SK-N-SH (cell line): ENCODE measurements around the gene DCTN3. TPM values are rescaled to one million over a fixed set of nuclear protein-coding genes. Genes with fewer than 3 reads are reported as not detected.

Experiments
- CTCF ChIA-PET: fragments of 300-600, 350-600 bp; formaldehyde crosslinking; extraction: SDS; loops from one replicate; lab custom pipeline; 2021; lab: Yijun Ruan, JAX
- POLR2A ChIA-PET: fragments of 350-600 bp; sonication (Branson Sonifier 250); formaldehyde crosslinking; extraction: SDS; loops from one replicate; lab custom pipeline; 2020; ENCODE audit warnings: antibody characterized with exemption, inconsistent platforms; lab: Yijun Ruan, JAX
- DNase-seq: peaks from one replicate; pipeline ENCODE4 v3.0.0; 2012
- H2AFZ ChIP-seq: fragments of 200-600 bp; sonication (generic); 2 replicates; pipeline ENCODE4 v1.8.1; 2016; ENCODE audit warnings: antibody characterized with exemption, mild to moderate bottlenecking, low read depth
- H3F3A ChIP-seq: fragments of 200-600 bp; sonication (generic); replicated peaks from 2 replicates; pipeline ENCODE3; 2016; ENCODE audit warnings: antibody characterized with exemption, mild to moderate bottlenecking; ENCODE audit not compliant: insufficient read depth
- H3K27ac ChIP-seq, 2 experiments: fragments of 200-500 bp in 1 of 2; fragments of 200-600 bp in 1 of 2; sonication (Bioruptor generic) in 1 of 2; sonication (generic), shearing (Covaris generic) in 1 of 2; 2 replicates each; pipeline versions ENCODE4 v1.5.1 to v1.6.1; 2014 to 2016; ENCODE audit warnings: low read depth in 2 of 2, inconsistent platforms in 1 of 2, low read length in 1 of 2, mild to moderate bottlenecking in 1 of 2, mixed read lengths in 1 of 2
- H3K27me3 ChIP-seq: fragments of 200-600 bp; sonication (generic), shearing (Covaris generic); 2 replicates; pipeline ENCODE4 v1.6.1; 2016; ENCODE audit warnings: mixed run types; ENCODE audit not compliant: insufficient read depth
- H3K36me3 ChIP-seq, 2 experiments: fragments of 200-500 bp in 1 of 2; fragments of 200-600 bp in 1 of 2; sonication (Bioruptor generic) in 1 of 2; sonication (generic) in 1 of 2; replicated peaks in 1 of 2; 2 replicates each; pipeline versions ENCODE3 to v1.5.1; 2014 to 2016; ENCODE audit warnings: low read length in 1 of 2, mild to moderate bottlenecking in 1 of 2; ENCODE audit not compliant: insufficient read depth in 2 of 2, control insufficient read depth in 1 of 2
- H3K4me1 ChIP-seq, 2 experiments: fragments of 200-500 bp in 1 of 2; fragments of 200-600 bp in 1 of 2; sonication (Bioruptor generic) in 1 of 2; sonication (generic), shearing (Covaris generic) in 1 of 2; 2 replicates each; pipeline versions ENCODE4 v1.5.1 to v1.6.1; 2014 to 2016; ENCODE audit warnings: low read depth in 1 of 2, low read length in 1 of 2, mixed run types in 1 of 2; ENCODE audit not compliant: insufficient read depth in 2 of 2, control insufficient read depth in 1 of 2
- H3K4me2 ChIP-seq: fragments of 200-600 bp; sonication (generic), shearing (Covaris generic); 2 replicates; pipeline ENCODE4 v1.6.1; 2017; ENCODE audit warnings: mixed run types
- H3K4me3 ChIP-seq, 2 experiments: fragments of 200-500 bp in 1 of 2; fragments of 200-600 bp in 1 of 2; sonication (Bioruptor generic) in 1 of 2; sonication (generic), shearing (Covaris generic) in 1 of 2; 2 replicates each; pipeline versions ENCODE4 v1.5.1 to v1.8.1; 2014 to 2016; ENCODE audit warnings: low read depth in 2 of 2, inconsistent platforms in 1 of 2, low read length in 1 of 2, mild to moderate bottlenecking in 1 of 2, mixed read lengths in 1 of 2, moderate library complexity in 1 of 2
- H3K79me2 ChIP-seq: fragments of 200-600 bp; sonication (generic); 2 replicates; pipeline ENCODE4 v1.8.1; 2017; ENCODE audit warnings: mild to moderate bottlenecking; ENCODE audit not compliant: insufficient read depth
- H3K9ac ChIP-seq: fragments of 200-600 bp; sonication (generic); 2 replicates; pipeline ENCODE4 v1.6.1; 2017; ENCODE audit warnings: mixed run types
- H3K9me2 ChIP-seq: fragments of 200-600 bp; sonication (generic); 2 replicates; pipeline ENCODE4 v1.6.1; 2017; ENCODE audit warnings: mixed run types
- H3K9me3 ChIP-seq: fragments of 200-600 bp; sonication (generic); 2 replicates; pipeline ENCODE4 v1.6.1; 2017; ENCODE audit warnings: mixed run types, mild to moderate bottlenecking, moderate library complexity
- H4K20me1 ChIP-seq: fragments of 200-600 bp; sonication (generic); 2 replicates; pipeline ENCODE4 v1.6.1; 2017; ENCODE audit warnings: mild to moderate bottlenecking, mixed run types; ENCODE audit not compliant: insufficient read depth
- EZH2phosphoT487 ChIP-seq: fragments of 200-600 bp; sonication (generic); IDR thresholded peaks from 2 replicates; pipeline ENCODE4 v1.6.1; 2017; ENCODE audit warnings: low read depth, mixed run types, mild to moderate bottlenecking, antibody characterized with exemption, moderate library complexity, borderline replicate concordance
- FOSL2 ChIP-seq: IDR thresholded peaks from 2 replicates; pipeline ENCODE4 v1.4.0; 2012; ENCODE audit warnings: low read depth, mild to moderate bottlenecking, moderate library complexity, borderline replicate concordance
- FOXJ3 ChIP-seq: sonication (generic); formaldehyde crosslinking; IDR thresholded peaks from 2 replicates; pipeline ENCODE4 v1.5.1; 2020; ENCODE audit warnings: mild to moderate bottlenecking, missing genetic modification reagents
- GATA2 ChIP-seq: sonication (generic); formaldehyde crosslinking; IDR thresholded peaks from 2 replicates; pipeline ENCODE4 v1.5.0; 2020; ENCODE audit warnings: mild to moderate bottlenecking, missing genetic modification reagents
- JUND ChIP-seq: IDR thresholded peaks from 2 replicates; pipeline ENCODE4 v1.4.0; 2012
- NFIC ChIP-seq: IDR thresholded peaks from 2 replicates; pipeline ENCODE4 v1.4.0; 2012; ENCODE audit warnings: borderline replicate concordance
- NRF1 ChIP-seq: IDR thresholded peaks from 2 replicates; pipeline ENCODE4 v1.6.1; 2012; ENCODE audit warnings: low read depth, mild to moderate bottlenecking, low read length
- REST ChIP-seq: IDR thresholded peaks from 2 replicates; pipeline ENCODE4 v1.6.1; 2012; ENCODE audit warnings: mild to moderate bottlenecking, low read depth, low read length, moderate library complexity
- RFX5 ChIP-seq: IDR thresholded peaks from 2 replicates; pipeline ENCODE4 v1.6.1; 2012; ENCODE audit warnings: mild to moderate bottlenecking, improper control_type of control experiment, low read length
- TAF1 ChIP-seq: IDR thresholded peaks from 2 replicates; pipeline ENCODE4 v1.6.1; 2012; ENCODE audit warnings: low read depth, mild to moderate bottlenecking, low read length, moderate library complexity, borderline replicate concordance
- TEAD4 ChIP-seq: IDR thresholded peaks from 2 replicates; pipeline ENCODE4 v1.4.0; 2012; ENCODE audit warnings: mild to moderate bottlenecking, borderline replicate concordance; ENCODE audit not compliant: insufficient read depth
- USF2 ChIP-seq: fragments of 150-350 bp; IDR thresholded peaks from 2 replicates; pipeline ENCODE4 v1.6.1; 2017; ENCODE audit warnings: antibody characterized with exemption, low read length, low read depth, borderline replicate concordance
- YY1 ChIP-seq: IDR thresholded peaks from 2 replicates; pipeline ENCODE4 v1.4.0; 2012; ENCODE audit warnings: low read depth, mild to moderate bottlenecking
- WGBS: methylation state at CpG from one replicate; pipeline ENCODE4 v1.1.6; 2017; ENCODE audit warnings: low lambda C conversion rate; 5-methylcytosine and 5-hydroxymethylcytosine counted together
- polyA plus RNA-seq, 3 experiments: library from polyadenylated mRNA; depleted of rRNA; stranded (reverse); fragments of >200 nt; gene quantifications; 2 replicates each; pipeline ENCODE4 v1.2.3, GENCODE V29; 2012
- TF ChIP-seq, protein P1 (sequence below): IDR thresholded peaks from 2 replicates; pipeline ENCODE4 v1.4.0; 2012; ENCODE audit warnings: low read depth, borderline replicate concordance
- TF ChIP-seq, protein P2 (sequence below): fragments of 200-600 bp; sonication (generic); IDR thresholded peaks from 2 replicates; pipeline ENCODE4 v1.6.1; 2017; ENCODE audit warnings: antibody characterized with exemption, mild to moderate bottlenecking, moderate library complexity

DCTN3 gene
- polyA plus RNA-seq, 1 of the 3 experiments (the other 2 are of a cell fraction) = 300 TPM

GRCh38 chr9:34574571-34574970 is 45.7 kb downstream of the DCTN3 start:
- Histone ChIP-seq H3K27ac (peak overlapping the region in 1 of 2 experiments; percentile 44; a peak in 1 of 4 replicates), H3K4me1 (peaks cover 0 to 90% of the 10 kb centered on the region in 2 experiments; a peak in 1 of 4 replicates), H3K9me2 (no peaks in the 10 kb centered on the region), H4K20me1 (no peaks in the 10 kb centered on the region), H3K4me3 (no peak overlapping the region), H3K36me3 (no peaks in the 10 kb centered on the region), H3K9ac (no peak overlapping the region), H3K9me3 (no peaks in the 10 kb centered on the region), H3K4me2 (no peak overlapping the region), H3F3A (no peaks in the 10 kb centered on the region), H3K79me2 (no peaks in the 10 kb centered on the region), H3K27me3 (peaks cover 12% of the 10 kb centered on the region; the same call in 1 of the 2 replicates), H2AFZ (no peak overlapping the region)
- no peak for TF ChIP-seq YY1
- TF ChIP-seq TAF1 = no peak
- no peak for TF ChIP-seq NRF1
- no peak for TF ChIP-seq EZH2phosphoT487
- CTCF ChIA-PET = interaction anchor here (0.8 to 12.0 kb wide), 4 partner anchors 13 to 26 kb away, joined by 3 to 129 read pairs (median 4); no protein-coding TSS in a partner anchor
- DNase-seq = no peak
- POLR2A ChIA-PET = no interaction called here
- 91% methylated on average over 8 of the region's 12 CpGs for WGBS

- Histone ChIP-seq H3K9me3 (no peaks in the 10 kb centered on the region), H2AFZ (no peak overlapping the region), H3K27me3 (peaks cover 8% of the 10 kb centered on the region; the same call in 1 of the 2 replicates), H3K36me3 (no peaks in the 10 kb centered on the region), H3K9ac (no peak overlapping the region), H3K4me2 (no peak overlapping the region), H3F3A (no peaks in the 10 kb centered on the region), H3K9me2 (no peaks in the 10 kb centered on the region), H4K20me1 (no peaks in the 10 kb centered on the region), H3K4me1 (peaks cover 0 to 92% of the 10 kb centered on the region in 2 experiments; a peak in 2 of 4 replicates), H3K4me3 (no peak overlapping the region), H3K27ac (peak overlapping the region in 1 of 2 experiments; percentile 51; a peak in 1 of 4 replicates), H3K79me2 (no peaks in the 10 kb centered on the region)
- TF ChIP-seq RFX5 (no peak), NFIC (no peak), FOSL2 (no peak), GATA2 (CRISPR knock-in tag) (no peak), REST (no peak), JUND (no peak), FOXJ3 (CRISPR knock-in tag) (no peak), TEAD4 (no peak), USF2 (no peak), EZH2phosphoT487 (no peak)
- TF ChIP-seq, protein P1, sequence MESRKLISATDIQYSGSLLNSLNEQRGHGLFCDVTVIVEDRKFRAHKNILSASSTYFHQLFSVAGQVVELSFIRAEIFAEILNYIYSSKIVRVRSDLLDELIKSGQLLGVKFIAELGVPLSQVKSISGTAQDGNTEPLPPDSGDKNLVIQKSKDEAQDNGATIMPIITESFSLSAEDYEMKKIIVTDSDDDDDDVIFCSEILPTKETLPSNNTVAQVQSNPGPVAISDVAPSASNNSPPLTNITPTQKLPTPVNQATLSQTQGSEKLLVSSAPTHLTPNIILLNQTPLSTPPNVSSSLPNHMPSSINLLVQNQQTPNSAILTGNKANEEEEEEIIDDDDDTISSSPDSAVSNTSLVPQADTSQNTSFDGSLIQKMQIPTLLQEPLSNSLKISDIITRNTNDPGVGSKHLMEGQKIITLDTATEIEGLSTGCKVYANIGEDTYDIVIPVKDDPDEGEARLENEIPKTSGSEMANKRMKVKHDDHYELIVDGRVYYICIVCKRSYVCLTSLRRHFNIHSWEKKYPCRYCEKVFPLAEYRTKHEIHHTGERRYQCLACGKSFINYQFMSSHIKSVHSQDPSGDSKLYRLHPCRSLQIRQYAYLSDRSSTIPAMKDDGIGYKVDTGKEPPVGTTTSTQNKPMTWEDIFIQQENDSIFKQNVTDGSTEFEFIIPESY = no peak
- TF ChIP-seq, protein P2, sequence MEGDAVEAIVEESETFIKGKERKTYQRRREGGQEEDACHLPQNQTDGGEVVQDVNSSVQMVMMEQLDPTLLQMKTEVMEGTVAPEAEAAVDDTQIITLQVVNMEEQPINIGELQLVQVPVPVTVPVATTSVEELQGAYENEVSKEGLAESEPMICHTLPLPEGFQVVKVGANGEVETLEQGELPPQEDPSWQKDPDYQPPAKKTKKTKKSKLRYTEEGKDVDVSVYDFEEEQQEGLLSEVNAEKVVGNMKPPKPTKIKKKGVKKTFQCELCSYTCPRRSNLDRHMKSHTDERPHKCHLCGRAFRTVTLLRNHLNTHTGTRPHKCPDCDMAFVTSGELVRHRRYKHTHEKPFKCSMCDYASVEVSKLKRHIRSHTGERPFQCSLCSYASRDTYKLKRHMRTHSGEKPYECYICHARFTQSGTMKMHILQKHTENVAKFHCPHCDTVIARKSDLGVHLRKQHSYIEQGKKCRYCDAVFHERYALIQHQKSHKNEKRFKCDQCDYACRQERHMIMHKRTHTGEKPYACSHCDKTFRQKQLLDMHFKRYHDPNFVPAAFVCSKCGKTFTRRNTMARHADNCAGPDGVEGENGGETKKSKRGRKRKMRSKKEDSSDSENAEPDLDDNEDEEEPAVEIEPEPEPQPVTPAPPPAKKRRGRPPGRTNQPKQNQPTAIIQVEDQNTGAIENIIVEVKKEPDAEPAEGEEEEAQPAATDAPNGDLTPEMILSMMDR = no peak
- peak; percentile 39 for DNase-seq
- 74% methylated on average over 8 of the region's 17 CpGs for WGBS
- ChIA-PET CTCF (interaction anchor here (0.7 to 1.2 kb wide), 3 partner anchors 18 to 26 kb away, joined by 3 to 6 read pairs (median 5); no protein-coding TSS in a partner anchor), POLR2A (no interaction called here)
These were observed 46.5 kb downstream of the DCTN3 start for GRCh38 chr9:34573599-34574325.
